ENCODE measurements around the gene CCDC102A. TPM values are rescaled to one million over a fixed set of nuclear protein-coding genes. Genes with fewer than 3 reads are reported as not detected.

Gene CCDC102A
- total and polyA plus RNA-seq, 2 of the 13 experiments (the other 11 are each of a cell fraction or from before 2014, with no cell fraction given): 2.1 to 2.8 TPM

GRCh38 chr16:57485091-57485915, 51.1 kb downstream of the CCDC102A start:
- H3K9ac ChIP-seq (ENCODE audit: insufficient read depth, low read depth, low read length): peak overlapping the region; percentile 88
- ChIA-PET CTCF (ENCODE audit: low intra/inter-chr PET ratio, low total read pairs) (no interaction called here), POLR2A (interaction anchor here (0.8 to 3.2 kb wide), 6 partner anchors 13 to 75 kb away, joined by 3 to 31 read pairs (median 8); partner anchors contain the start of genes CIAPIN1, COQ9 and POLR2C)
- H3K79me2 ChIP-seq (ENCODE audit: insufficient read depth, low read length): peaks cover 26% of the 10 kb centered on the region
- H3K9me3 ChIP-seq (ENCODE audit: low read length): no peaks in the 10 kb centered on the region
- peak overlapping the region; percentile 91 to 97 (median 96) for H3K4me3 ChIP-seq (replicated peaks in 1 of 3; ENCODE audit: insufficient read depth in 1 of 3, low read depth in 2 of 3, low read length in 3 of 3)
- no peak for ATAC-seq
- no peaks in the 10 kb centered on the region for H3K36me3 ChIP-seq (replicated peaks in 1 of 2; ENCODE audit: control insufficient read depth in 1 of 2, insufficient read depth in 2 of 2, low read length in 2 of 2)
- H3K27ac ChIP-seq (ENCODE audit: extremely low read length, insufficient read depth, low read length): peak overlapping the region; percentile 56
- no peak for DNase-seq (ENCODE audit: low spot score)
- FAIRE-seq: no peak
- no peak overlapping the region for H2AFZ ChIP-seq (ENCODE audit: low read length)
- peaks cover 0 to 6% of the 10 kb centered on the region in 2 experiments; a peak in 1 of 5 replicates for H3K27me3 ChIP-seq (ENCODE audit: control insufficient read depth in 1 of 2, insufficient read depth in 2 of 2, low read length in 2 of 2)
- TSS peak; percentile 39 for BruUV-seq (replicated peaks)
- no peaks in the 10 kb centered on the region for H4K20me1 ChIP-seq (ENCODE audit: insufficient read depth, low read length)
- 57% methylated on average over 13 of the region's 14 CpGs for WGBS (ENCODE audit: low lambda C conversion rate)
- peaks cover 75% of the 10 kb centered on the region for H3K4me1 ChIP-seq (ENCODE audit: insufficient read depth, low read length)
- in situ Hi-C loops (cut with HindIII; ENCODE audit: extremely low pct_ligation_motif_present, low pct_unique_long_range_greater_than_20kb): no loop called here
- intact Hi-C loops (cut with micrococcal nuclease; ENCODE audit: unreplicated experiment): no loop called here
- peak overlapping the region; percentile 94 for H3K4me2 ChIP-seq (ENCODE audit: low read depth, low read length)
- 0 out of 2 replicates have a peak, but pooled peaks have one; percentile 24 for TF ChIP-seq SRY (CRISPR knock-in tag; IDR thresholded peaks at IDR 0.05)
- no peak for TF ChIP-seq FOXC1 (CRISPR knock-in tag; IDR thresholded peaks at IDR 0.05; ENCODE audit: borderline replicate concordance)
- TF ChIP-seq RXRA (CRISPR knock-in tag; IDR thresholded peaks at IDR 0.05): 0 out of 2 replicates have a peak, but pooled peaks have one; percentile 9
- TF ChIP-seq, protein P1, sequence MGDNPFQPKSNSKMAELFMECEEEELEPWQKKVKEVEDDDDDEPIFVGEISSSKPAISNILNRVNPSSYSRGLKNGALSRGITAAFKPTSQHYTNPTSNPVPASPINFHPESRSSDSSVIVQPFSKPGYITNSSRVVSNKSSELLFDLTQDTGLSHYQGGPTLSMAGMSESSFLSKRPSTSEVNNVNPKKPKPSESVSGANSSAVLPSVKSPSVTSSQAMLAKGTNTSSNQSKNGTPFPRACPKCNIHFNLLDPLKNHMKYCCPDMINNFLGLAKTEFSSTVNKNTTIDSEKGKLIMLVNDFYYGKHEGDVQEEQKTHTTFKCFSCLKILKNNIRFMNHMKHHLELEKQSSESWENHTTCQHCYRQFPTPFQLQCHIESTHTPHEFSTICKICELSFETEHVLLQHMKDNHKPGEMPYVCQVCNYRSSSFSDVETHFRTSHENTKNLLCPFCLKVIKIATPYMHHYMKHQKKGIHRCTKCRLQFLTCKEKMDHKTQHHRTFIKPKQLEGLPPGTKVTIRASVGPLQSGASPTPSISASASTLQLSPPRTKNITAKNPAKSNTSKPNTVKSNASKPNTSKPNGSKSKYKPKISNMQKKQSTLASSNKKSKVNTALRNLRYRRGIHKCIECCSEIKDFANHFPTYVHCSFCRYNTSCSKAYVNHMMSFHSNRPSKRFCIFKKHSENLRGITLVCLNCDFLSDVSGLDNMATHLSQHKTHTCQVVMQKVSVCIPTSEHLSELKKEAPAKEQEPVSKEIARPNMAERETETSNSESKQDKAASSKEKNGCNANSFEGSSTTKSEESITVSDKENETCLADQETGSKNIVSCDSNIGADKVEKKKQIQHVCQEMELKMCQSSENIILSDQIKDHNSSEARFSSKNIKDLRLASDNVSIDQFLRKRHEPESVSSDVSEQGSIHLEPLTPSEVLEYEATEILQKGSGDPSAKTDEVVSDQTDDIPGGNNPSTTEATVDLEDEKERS (CRISPR knock-in tag; IDR thresholded peaks at IDR 0.05): no peak
- TF ChIP-seq ZNF879 (CRISPR knock-in tag; IDR thresholded peaks at IDR 0.05): no peak
- TF ChIP-seq NRL (CRISPR knock-in tag; IDR thresholded peaks at IDR 0.05; ENCODE audit: borderline replicate concordance): peak; percentile 12; the same call in 1 of the 2 replicates
- TF ChIP-seq AHR (CRISPR knock-in tag; IDR thresholded peaks at IDR 0.05): no peak
- TF ChIP-seq CREM (IDR thresholded peaks at IDR 0.05): no peak
- no peak for TF ChIP-seq CREM (CRISPR knock-in tag; IDR thresholded peaks at IDR 0.05)
- TF ChIP-seq, protein P2, sequence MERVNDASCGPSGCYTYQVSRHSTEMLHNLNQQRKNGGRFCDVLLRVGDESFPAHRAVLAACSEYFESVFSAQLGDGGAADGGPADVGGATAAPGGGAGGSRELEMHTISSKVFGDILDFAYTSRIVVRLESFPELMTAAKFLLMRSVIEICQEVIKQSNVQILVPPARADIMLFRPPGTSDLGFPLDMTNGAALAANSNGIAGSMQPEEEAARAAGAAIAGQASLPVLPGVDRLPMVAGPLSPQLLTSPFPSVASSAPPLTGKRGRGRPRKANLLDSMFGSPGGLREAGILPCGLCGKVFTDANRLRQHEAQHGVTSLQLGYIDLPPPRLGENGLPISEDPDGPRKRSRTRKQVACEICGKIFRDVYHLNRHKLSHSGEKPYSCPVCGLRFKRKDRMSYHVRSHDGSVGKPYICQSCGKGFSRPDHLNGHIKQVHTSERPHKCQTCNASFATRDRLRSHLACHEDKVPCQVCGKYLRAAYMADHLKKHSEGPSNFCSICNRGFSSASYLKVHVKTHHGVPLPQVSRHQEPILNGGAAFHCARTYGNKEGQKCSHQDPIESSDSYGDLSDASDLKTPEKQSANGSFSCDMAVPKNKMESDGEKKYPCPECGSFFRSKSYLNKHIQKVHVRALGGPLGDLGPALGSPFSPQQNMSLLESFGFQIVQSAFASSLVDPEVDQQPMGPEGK (CRISPR knock-in tag; IDR thresholded peaks at IDR 0.05): peak; percentile 62
- TF ChIP-seq ZMYM3 (CRISPR knock-in tag; IDR thresholded peaks at IDR 0.05): peak; percentile 43; the same call in 1 of the 2 replicates
- no peak for TF ChIP-seq NFKB2 (CRISPR knock-in tag; IDR thresholded peaks at IDR 0.05; ENCODE audit: borderline replicate concordance)
- TF ChIP-seq TRIM24 (CRISPR knock-in tag; IDR thresholded peaks at IDR 0.05): 0 out of 2 replicates have a peak, but pooled peaks have one; percentile 43
- no peak for TF ChIP-seq ZNF580 (CRISPR knock-in tag; IDR thresholded peaks at IDR 0.05; ENCODE audit: borderline replicate concordance, low read depth)

All from HepG2 (cell line).